Mesothelial cell of epicardium (in vitro differentiated cells): Measurements from ENCODE around the gene RRBP1. TPM values are rescaled to one million over a fixed set of nuclear protein-coding genes. Genes with fewer than 3 reads are reported as not detected.
"Not testable (repeated sequence)": the region's sequence is repeated elsewhere in the genome, so short reads cannot be mapped to it uniquely, and the experiment has no call there.

Source experiments
- DNase-seq, 2 experiments: peaks; one replicate each; pipeline ENCODE4 v3.0.0; 2021; ENCODE audit warnings: low spot score in 2 of 2; ENCODE audit not compliant: unreplicated experiment in 2 of 2
- H3K27ac Mint-ChIP-seq: 2 replicates; pipeline ENCODE4 v1.8.0; 2021; ENCODE audit warnings: mixed read lengths
- H3K27me3 Mint-ChIP-seq: 2 replicates; pipeline ENCODE4 v1.8.0; 2021; ENCODE audit warnings: low read depth, mixed read lengths
- H3K36me3 Mint-ChIP-seq: 2 replicates; pipeline ENCODE4 v1.8.0; 2021; ENCODE audit warnings: mixed read lengths
- H3K4me1 Mint-ChIP-seq: 2 replicates; pipeline ENCODE4 v1.8.0; 2021; ENCODE audit warnings: mixed read lengths
- H3K4me3 Mint-ChIP-seq: 2 replicates; pipeline ENCODE4 v1.8.0; 2021; ENCODE audit warnings: mild to moderate bottlenecking, moderate library complexity, mixed read lengths
- H3K9me3 Mint-ChIP-seq: 2 replicates; pipeline ENCODE4 v1.8.0; 2021; ENCODE audit warnings: mixed read lengths
- CTCF ChIP-seq: fragments of 200-600 bp; sonication (generic); IDR thresholded peaks from one replicate; pipeline ENCODE4 v1.5.0; 2021; ENCODE audit warnings: antibody characterized with exemption; ENCODE audit not compliant: unreplicated experiment
- total RNA-seq: library from RNA; stranded (reverse); gene quantifications from 3 replicates; pipeline ENCODE4 v1.2.1, GENCODE V29; 2021

RRBP1 gene
- total RNA-seq, 1 donor from 2014 or later = 211 TPM

GRCh38 chr20:17660667-17661066, 21.4 kb downstream of the RRBP1 start:
- no peak for TF ChIP-seq CTCF
- no peaks in the 10 kb centered on the region for H3K27me3 Mint-ChIP-seq
- peak overlapping the region; percentile 11 for H3K27ac Mint-ChIP-seq
- H3K9me3 Mint-ChIP-seq = no peaks in the 10 kb centered on the region
- no peak for DNase-seq
- H3K4me3 Mint-ChIP-seq = no peak overlapping the region
- peaks cover 16% of the 10 kb centered on the region for H3K4me1 Mint-ChIP-seq
- H3K36me3 Mint-ChIP-seq = peaks cover 32% of the 10 kb centered on the region

GRCh38 chr20:17659801-17660200, 22.2 kb downstream of the RRBP1 start:
- H3K27me3 Mint-ChIP-seq = no peaks in the 10 kb centered on the region
- peaks cover 20% of the 10 kb centered on the region for H3K4me1 Mint-ChIP-seq
- no peak overlapping the region for H3K4me3 Mint-ChIP-seq
- peaks cover 32% of the 10 kb centered on the region for H3K36me3 Mint-ChIP-seq
- H3K9me3 Mint-ChIP-seq = no peaks in the 10 kb centered on the region
- no peak overlapping the region for H3K27ac Mint-ChIP-seq
- no peak for DNase-seq
- TF ChIP-seq CTCF = no peak

GRCh38 chr20:17659344-17659743, 22.7 kb downstream of the RRBP1 start:
- H3K4me1 Mint-ChIP-seq = peaks cover 23% of the 10 kb centered on the region
- H3K9me3 Mint-ChIP-seq, DNase-seq, H3K27me3 Mint-ChIP-seq, H3K4me3 Mint-ChIP-seq, H3K27ac Mint-ChIP-seq: not testable (repeated sequence)
- peaks cover 32% of the 10 kb centered on the region for H3K36me3 Mint-ChIP-seq

- Mint-ChIP-seq H3K27ac (no peak overlapping the region), H3K36me3 (peaks cover 35% of the 10 kb centered on the region)
- TF ChIP-seq CTCF = no peak
These were observed 23.4 kb downstream of the RRBP1 start for GRCh38 chr20:17658648-17658993.

GRCh38 chr20:17657898-17658647, 24.0 kb downstream of the RRBP1 start:
- Mint-ChIP-seq H3K4me3 (no peak overlapping the region), H3K36me3 (peaks cover 35% of the 10 kb centered on the region), H3K27me3 (no peaks in the 10 kb centered on the region), H3K4me1 (peaks cover 18% of the 10 kb centered on the region), H3K9me3 (no peaks in the 10 kb centered on the region), H3K27ac (no peak overlapping the region)
- TF ChIP-seq CTCF = no peak
- no peak for DNase-seq

More at GRCh38 chr20:17658648-17658993, 23.4 kb downstream of the RRBP1 start:
- no peaks in the 10 kb centered on the region for H3K27me3 Mint-ChIP-seq
- H3K4me3 Mint-ChIP-seq = no peak overlapping the region
- peaks cover 18% of the 10 kb centered on the region for H3K4me1 Mint-ChIP-seq
- no peak for DNase-seq
- H3K9me3 Mint-ChIP-seq = no peaks in the 10 kb centered on the region

- H3K4me3 Mint-ChIP-seq = no peak overlapping the region
- peaks cover 35% of the 10 kb centered on the region for H3K36me3 Mint-ChIP-seq
- no peak for TF ChIP-seq CTCF
- no peaks in the 10 kb centered on the region for H3K27me3 Mint-ChIP-seq
- no peak for DNase-seq
- H3K4me1 Mint-ChIP-seq = peaks cover 18% of the 10 kb centered on the region
- peak overlapping the region; percentile 51 for H3K27ac Mint-ChIP-seq
- H3K9me3 Mint-ChIP-seq = no peaks in the 10 kb centered on the region
These were observed 24.8 kb downstream of the RRBP1 start for GRCh38 chr20:17657079-17657825.
